Measurements from ENCODE around the gene CEP83. TPM values are rescaled to one million over a fixed set of nuclear protein-coding genes. Genes with fewer than 3 reads are reported as not detected.

CEP83 gene
- total and polyA plus RNA-seq, 7 donors: 3.4 to 8.4 (median 6.5) TPM

- Histone ChIP-seq H3K27ac (no peak overlapping the region), H3K9me3 (peaks cover 20% of the 10 kb centered on the region), H3K4me1 (no peaks in the 10 kb centered on the region), H3K36me3 (ENCODE audit: insufficient read depth in 1 of 2, low read depth in 1 of 2) (no peaks in the 10 kb centered on the region), H3K27me3 (ENCODE audit: insufficient read depth in 3 of 3, low read length in 2 of 3) (no peaks in the 10 kb centered on the region), H3K4me3 (no peak overlapping the region)
- DNase-seq: no peak
- WGBS, 3 donors: 99% methylated on average over 5 of the region's 5 CpGs
- ATAC-seq: no peak
- intact Hi-C loops (cut with DNase I): no loop called here
- TF ChIP-seq, protein P1, sequence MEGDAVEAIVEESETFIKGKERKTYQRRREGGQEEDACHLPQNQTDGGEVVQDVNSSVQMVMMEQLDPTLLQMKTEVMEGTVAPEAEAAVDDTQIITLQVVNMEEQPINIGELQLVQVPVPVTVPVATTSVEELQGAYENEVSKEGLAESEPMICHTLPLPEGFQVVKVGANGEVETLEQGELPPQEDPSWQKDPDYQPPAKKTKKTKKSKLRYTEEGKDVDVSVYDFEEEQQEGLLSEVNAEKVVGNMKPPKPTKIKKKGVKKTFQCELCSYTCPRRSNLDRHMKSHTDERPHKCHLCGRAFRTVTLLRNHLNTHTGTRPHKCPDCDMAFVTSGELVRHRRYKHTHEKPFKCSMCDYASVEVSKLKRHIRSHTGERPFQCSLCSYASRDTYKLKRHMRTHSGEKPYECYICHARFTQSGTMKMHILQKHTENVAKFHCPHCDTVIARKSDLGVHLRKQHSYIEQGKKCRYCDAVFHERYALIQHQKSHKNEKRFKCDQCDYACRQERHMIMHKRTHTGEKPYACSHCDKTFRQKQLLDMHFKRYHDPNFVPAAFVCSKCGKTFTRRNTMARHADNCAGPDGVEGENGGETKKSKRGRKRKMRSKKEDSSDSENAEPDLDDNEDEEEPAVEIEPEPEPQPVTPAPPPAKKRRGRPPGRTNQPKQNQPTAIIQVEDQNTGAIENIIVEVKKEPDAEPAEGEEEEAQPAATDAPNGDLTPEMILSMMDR (IDR thresholded peaks at IDR 0.05): no peak
These were observed 37.6 kb downstream of the CEP83 start for GRCh38 chr12:94421868-94422740.

DNA sequence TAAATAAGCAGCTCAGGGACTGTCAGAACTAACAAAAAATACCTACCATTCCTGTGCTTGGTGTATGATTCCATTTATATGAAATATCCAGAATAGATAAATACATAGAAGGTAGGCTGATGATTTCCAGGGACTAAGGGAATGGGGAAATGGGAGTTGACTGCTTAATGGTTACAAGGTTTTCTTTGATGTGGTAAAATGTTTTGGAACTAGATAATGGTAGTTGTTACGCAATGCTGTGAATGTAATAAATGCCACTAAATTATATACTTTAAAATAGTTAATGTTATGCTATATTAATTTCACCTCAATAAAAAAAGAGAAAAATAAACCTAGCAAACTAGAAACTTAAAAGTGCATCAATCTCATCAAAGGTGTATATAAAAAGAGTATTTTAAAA, 41.1 kb downstream of the CEP83 start:
- no peak overlapping the region for H3K4me3 ChIP-seq
- H3K27ac ChIP-seq: no peak overlapping the region
- no peaks in the 10 kb centered on the region for H3K4me1 ChIP-seq
- DNase-seq (no peak), ATAC-seq (no peak)
- TF ChIP-seq, protein P1 (IDR thresholded peaks at IDR 0.05): no peak
- intact Hi-C loops (cut with DNase I): no loop called here
- no peaks in the 10 kb centered on the region for H3K27me3 ChIP-seq (ENCODE audit: insufficient read depth in 3 of 3, low read length in 2 of 3)
- H3K9me3 ChIP-seq: peaks cover 20% of the 10 kb centered on the region
- WGBS, 3 donors: 95 to 99% (median 97%) methylated on average over 1 of the region's 1 CpG
- H3K36me3 ChIP-seq (ENCODE audit: insufficient read depth in 1 of 2, low read depth in 1 of 2): no peaks in the 10 kb centered on the region

- intact Hi-C loops (cut with DNase I): no loop called here
- TF ChIP-seq, protein P1 (IDR thresholded peaks at IDR 0.05): no peak
- DNase-seq: no peak
- no peak overlapping the region for H3K4me3 ChIP-seq
- no peak overlapping the region for H3K27ac ChIP-seq
- H3K27me3 ChIP-seq (ENCODE audit: insufficient read depth in 3 of 3, low read length in 2 of 3): no peaks in the 10 kb centered on the region
- H3K4me1 ChIP-seq: no peaks in the 10 kb centered on the region
- 68 to 89% (median 83%) methylated on average over 2 of the region's 2 CpGs for WGBS, 3 donors
- peaks cover 0 to 3% of the 10 kb centered on the region in 2 donors for H3K36me3 ChIP-seq (ENCODE audit: insufficient read depth in 1 of 2, low read depth in 1 of 2)
- H3K9me3 ChIP-seq: peaks cover 5% of the 10 kb centered on the region
- no peak for ATAC-seq
These were observed 43.1 kb downstream of the CEP83 start for GRCh38 chr12:94416613-94417012.

- intact Hi-C loops (cut with DNase I): no loop called here
These were observed 44.6 kb downstream of the CEP83 start for GRCh38 chr12:94415066-94415465.

More at GRCh38 chr12:94415066-94415465, 44.6 kb downstream of the CEP83 start:
- Histone ChIP-seq H3K27ac (no peak overlapping the region), H3K4me3 (no peak overlapping the region), H3K9me3 (no peaks in the 10 kb centered on the region), H3K36me3 (ENCODE audit: insufficient read depth in 1 of 2, low read depth in 1 of 2) (peaks cover 0 to 3% of the 10 kb centered on the region in 2 donors), H3K4me1 (no peaks in the 10 kb centered on the region), H3K27me3 (ENCODE audit: insufficient read depth in 3 of 3, low read length in 2 of 3) (no peaks in the 10 kb centered on the region)
- TF ChIP-seq, protein P1 (IDR thresholded peaks at IDR 0.05): no peak
- no peak for DNase-seq
- ATAC-seq: no peak

All from psoas muscle (tissue), 8 donors.